H1 (cell line): ENCODE data around the gene TSHZ2. TPM values are rescaled to one million over a fixed set of nuclear protein-coding genes. Genes with fewer than 3 reads are reported as not detected.

Experiments
- CTCF ChIA-PET: fragments of 300-600 bp; sonication (Branson Sonifier 250); formaldehyde crosslinking; loops from one replicate; lab custom pipeline; 2021; ENCODE audit not compliant: partially characterized antibody; lab: Charles Lee
- POLR2A ChIA-PET: fragments of 300-600 bp; sonication (Branson Sonifier 250); formaldehyde crosslinking; loops from one replicate; lab custom pipeline; 2021; ENCODE audit warnings: inconsistent platforms; ENCODE audit not compliant: partially characterized antibody; lab: Charles Lee
- DNase-seq, 2 experiments: peaks; one replicate each; pipeline versions ENCODE4 v3.0.0 to v3.0.0-alpha.2; 2010 to 2022; ENCODE audit warnings: low spot score in 2 of 2, low read depth in 1 of 2, mixed read lengths in 1 of 2
- FAIRE-seq: peaks from 2 replicates; lab custom pipeline; 2011; peaks lifted over from hg19 to GRCh38; lab: Jason Lieb, UNC
- H2AFZ ChIP-seq: 2 replicates; pipeline ENCODE4 v1.8.1; 2012; ENCODE audit warnings: low read length, inconsistent platforms
- H2AK5ac ChIP-seq: 2 replicates; pipeline ENCODE4 v1.6.1; 2013; ENCODE audit warnings: low read depth, low read length
- H2BK120ac ChIP-seq: replicated peaks from 2 replicates; pipeline ENCODE3; 2013; ENCODE audit warnings: low read depth, low read length, inconsistent platforms
- H2BK12ac ChIP-seq: 2 replicates; pipeline ENCODE4 v1.6.1; 2013; ENCODE audit warnings: low read depth, low read length
- H2BK15ac ChIP-seq: 2 replicates; pipeline ENCODE4 v1.6.1; 2013; ENCODE audit warnings: low read length
- H2BK20ac ChIP-seq: 2 replicates; pipeline ENCODE4 v1.6.1; 2013; ENCODE audit warnings: low read length
- H2BK5ac ChIP-seq: 2 replicates; pipeline ENCODE4 v1.6.1; 2013; ENCODE audit warnings: low read depth, low read length
- H3K14ac ChIP-seq: 2 replicates; pipeline ENCODE4 v1.6.1; 2013; ENCODE audit warnings: inconsistent platforms; ENCODE audit not compliant: insufficient read length
- H3K18ac ChIP-seq: 2 replicates; pipeline ENCODE4 v1.6.1; 2013; ENCODE audit warnings: low read length; ENCODE audit errors: extremely low read depth
- H3K23ac ChIP-seq: 2 replicates; pipeline ENCODE4 v1.6.1; 2013; ENCODE audit warnings: inconsistent platforms; ENCODE audit not compliant: insufficient read length
- H3K23me2 ChIP-seq: 2 replicates; pipeline ENCODE4 v1.6.1; 2013; ENCODE audit warnings: low read depth, low read length
- H3K27ac ChIP-seq: 2 replicates; pipeline ENCODE4 v1.6.1; 2011; ENCODE audit warnings: low read depth, low read length, inconsistent platforms
- H3K27me3 ChIP-seq, 4 experiments: replicated peaks in 1 of 4; 1 replicate in 1 of 4; 2 replicates in 3 of 4; pipeline versions ENCODE4 v1.6.1 to v1.8.1; 2011 to 2013; ENCODE audit warnings: low read length in 3 of 4, mild to moderate bottlenecking in 3 of 4, inconsistent platforms in 2 of 4, mixed read lengths in 2 of 4, moderate library complexity in 1 of 4; ENCODE audit not compliant: control insufficient read depth in 3 of 4, insufficient read depth in 3 of 4; ENCODE audit errors: extremely low read depth in 1 of 4
- H3K36me3 ChIP-seq, 4 experiments: 2 replicates each; pipeline versions ENCODE4 v1.6.1 to v1.8.1; 2011 to 2013; ENCODE audit warnings: mild to moderate bottlenecking in 4 of 4, low read length in 3 of 4, moderate library complexity in 2 of 4, control low read depth in 1 of 4, inconsistent platforms in 1 of 4; ENCODE audit not compliant: insufficient read depth in 4 of 4, control insufficient read depth in 2 of 4
- H3K4ac ChIP-seq: replicated peaks from 2 replicates; pipeline ENCODE3; 2013; ENCODE audit warnings: low read length, low read depth, mixed read lengths, inconsistent platforms; ENCODE audit not compliant: insufficient read length
- H3K4me1 ChIP-seq, 4 experiments: replicated peaks in 1 of 4; 1 replicate in 1 of 4; 2 replicates in 3 of 4; pipeline versions ENCODE4 v1.6.1 to v1.8.1; 2011 to 2013; ENCODE audit warnings: low read length in 3 of 4, inconsistent platforms in 2 of 4, mixed read lengths in 1 of 4; ENCODE audit not compliant: insufficient read depth in 4 of 4, control insufficient read depth in 3 of 4
- H3K4me2 ChIP-seq, 2 experiments: 2 replicates each; pipeline versions ENCODE4 v1.6.1 to v1.8.1; 2011 to 2013; ENCODE audit warnings: low read depth in 2 of 2, low read length in 2 of 2, control low read depth in 1 of 2, inconsistent platforms in 1 of 2, mild to moderate bottlenecking in 1 of 2; ENCODE audit not compliant: insufficient read depth in 1 of 2
- H3K4me3 ChIP-seq, 4 experiments: fragments of 200-600, 300-600 bp in 1 of 4; sonication (generic), shearing (Covaris generic), sonication (Bioruptor Twin) in 1 of 4; 2 replicates each; pipeline versions ENCODE4 v1.5.1 to v1.8.1; 2011 to 2016; ENCODE audit warnings: low read length in 4 of 4, low read depth in 3 of 4, control low read depth in 2 of 4, inconsistent platforms in 2 of 4, mild to moderate bottlenecking in 2 of 4, mixed read lengths in 1 of 4, moderate library complexity in 1 of 4; ENCODE audit not compliant: insufficient read depth in 2 of 4; ENCODE audit errors: extremely low read depth in 1 of 4
- H3K56ac ChIP-seq: replicated peaks from 2 replicates; pipeline ENCODE3; 2013; ENCODE audit warnings: low read depth, mild to moderate bottlenecking, mixed read lengths, low read length, inconsistent platforms; ENCODE audit not compliant: insufficient read length
- H3K79me1 ChIP-seq: 2 replicates; pipeline ENCODE4 v1.6.1; 2013; ENCODE audit warnings: low read depth, low read length, control low read depth
- H3K79me2 ChIP-seq, 2 experiments: 2 replicates each; pipeline versions ENCODE4 v1.6.1 to v1.8.1; 2012 to 2013; ENCODE audit warnings: low read length in 2 of 2, mild to moderate bottlenecking in 2 of 2, inconsistent platforms in 1 of 2; ENCODE audit not compliant: insufficient read depth in 2 of 2, control insufficient read depth in 1 of 2
- H3K9ac ChIP-seq, 4 experiments: replicated peaks in 1 of 4; 1 replicate in 1 of 4; 2 replicates in 3 of 4; pipeline versions ENCODE4 v1.6.1 to v1.8.1; 2011 to 2013; ENCODE audit warnings: low read depth in 3 of 4, low read length in 3 of 4, control low read depth in 2 of 4, mild to moderate bottlenecking in 2 of 4, moderate library complexity in 2 of 4, inconsistent platforms in 1 of 4; ENCODE audit errors: extremely low read depth in 1 of 4
- H3K9me3 ChIP-seq, 2 experiments: 2 replicates each; pipeline versions ENCODE4 v1.6.1 to v1.8.1; 2012 to 2013; ENCODE audit warnings: mild to moderate bottlenecking in 2 of 2, moderate library complexity in 2 of 2, control low read depth in 1 of 2, inconsistent platforms in 1 of 2, low read depth in 1 of 2, low read length in 1 of 2, mixed read lengths in 1 of 2; ENCODE audit not compliant: insufficient read depth in 2 of 2
- H4K20me1 ChIP-seq, 2 experiments: replicated peaks in 1 of 2; 2 replicates each; pipeline versions ENCODE3 to v1.8.1; 2011 to 2013; ENCODE audit warnings: inconsistent platforms in 2 of 2, low read length in 2 of 2, mild to moderate bottlenecking in 1 of 2; ENCODE audit not compliant: insufficient read depth in 2 of 2, control insufficient read depth in 1 of 2
- H4K5ac ChIP-seq: 2 replicates; pipeline ENCODE4 v1.6.1; 2013; ENCODE audit warnings: low read length, low read depth, mixed read lengths, inconsistent platforms; ENCODE audit not compliant: insufficient read length
- H4K8ac ChIP-seq: 2 replicates; pipeline ENCODE4 v1.8.0; 2013; ENCODE audit warnings: mild to moderate bottlenecking, moderate library complexity, low read length, inconsistent platforms; ENCODE audit not compliant: insufficient read depth; ENCODE audit errors: extremely low read depth
- H4K91ac ChIP-seq: replicated peaks from 2 replicates; pipeline ENCODE3; 2013; ENCODE audit warnings: low read length, mixed read lengths, inconsistent platforms; ENCODE audit not compliant: insufficient read length
- BCL11A ChIP-seq, 2 experiments: IDR thresholded peaks; one replicate each; pipeline ENCODE4 v1.6.1; 2011; ENCODE audit warnings: low read depth in 2 of 2, low read length in 2 of 2, mild to moderate bottlenecking in 2 of 2
- CBX8 ChIP-seq: fragments of 300-800, 300-1000 bp; sonication (generic); IDR thresholded peaks from 2 replicates; pipeline ENCODE4 v1.7.1; 2016; ENCODE audit warnings: low read depth, low read length, borderline replicate concordance
- JUND ChIP-seq: IDR thresholded peaks from 2 replicates; pipeline ENCODE4 v1.6.1; 2011; ENCODE audit warnings: mild to moderate bottlenecking, improper control_type of control experiment, low read length
- NRF1 ChIP-seq: IDR thresholded peaks from 2 replicates; pipeline ENCODE4 v1.6.1; 2011; ENCODE audit warnings: mild to moderate bottlenecking, low read depth, low read length, improper control_type of control experiment
- POU5F1 ChIP-seq: IDR thresholded peaks from 2 replicates; pipeline ENCODE4 v1.6.1; 2011; ENCODE audit warnings: low read depth, mild to moderate bottlenecking, low read length, moderate library complexity
- SIN3A ChIP-seq, 2 experiments: IDR thresholded peaks in 1 of 2; conservative IDR thresholded peaks in 1 of 2; 2 replicates each; pipeline ENCODE4 v1.6.1; 2011 to 2012; ENCODE audit warnings: low read length in 2 of 2, improper control_type of control experiment in 1 of 2, low read depth in 1 of 2, mild to moderate bottlenecking in 1 of 2
- SP4 ChIP-seq: IDR thresholded peaks from 2 replicates; pipeline ENCODE4 v1.6.1; 2012; ENCODE audit warnings: low read length, inconsistent platforms
- WGBS, 2 experiments: shearing (Covaris generic) in 1 of 2; methylation state at CpG; one replicate each; pipeline versions ENCODE4 v1.1.6 to v1.1.7; 2013 to 2015; ENCODE audit warnings: low lambda C conversion rate in 2 of 2, mixed read lengths in 2 of 2, inconsistent platforms in 1 of 2, low coverage in 1 of 2, missing lambda C conversion rate in 1 of 2; ENCODE audit not compliant: insufficient replicate concordance in 2 of 2, insufficient coverage in 1 of 2, insufficient read length in 1 of 2; ENCODE audit errors: extremely low coverage in 1 of 2, missing lambda C conversion rate in 1 of 2; 5-methylcytosine and 5-hydroxymethylcytosine counted together
- polyA plus RNA-seq, 7 experiments: library from polyadenylated mRNA; depleted of rRNA in 3 of 7; stranded (reverse) in 5 of 7; unstranded in 2 of 7; fragments of >200 nt in 5 of 7; fragments of 200-250 nt in 2 of 7; gene quantifications; 1 replicate in 5 of 7; 2 replicates in 1 of 7; 4 replicates in 1 of 7; pipeline versions ENCODE4 v1.2.1 to v1.2.3, GENCODE V29; 2011 to 2013; ENCODE audit warnings: missing spikeins in 2 of 7, mixed read lengths in 2 of 7
- total RNA-seq: library from RNA; stranded (reverse); fragmentation: NEBNext Ultra II Directional; extraction: Animal tissue kit (Norgen Biotek cat#: 25700); gene quantifications from 2 replicates; pipeline ENCODE4 v1.2.1, GENCODE V29; 2021

Gene TSHZ2
- total and polyA plus RNA-seq, 2 of the 8 experiments (the other 6 are each of a cell fraction or from before 2014, with no cell fraction given) = 0.14 to 0.30 TPM

- no peak overlapping the region for H2BK120ac ChIP-seq
These were observed 6.8 kb upstream of the TSHZ2 start for GRCh38 chr20:52965380-52965779.

More at GRCh38 chr20:52965380-52965779, 6.8 kb upstream of the TSHZ2 start:
- Histone ChIP-seq H3K9ac (no peak overlapping the region), H3K79me2 (no peaks in the 10 kb centered on the region), H4K20me1 (no peaks in the 10 kb centered on the region), H3K36me3 (no peaks in the 10 kb centered on the region), H3K23me2 (no peaks in the 10 kb centered on the region), H2BK5ac (no peak overlapping the region), H2AK5ac (no peak overlapping the region), H3K9me3 (no peaks in the 10 kb centered on the region), H3K23ac (no peak overlapping the region), H3K14ac (no peak overlapping the region), H3K4me1 (peaks cover 0 to 3% (median 1%) of the 10 kb centered on the region in 4 experiments; a peak in 1 of 7 replicates), H3K4me2 (no peak overlapping the region), H3K79me1 (no peaks in the 10 kb centered on the region), H4K5ac (no peak overlapping the region), H2BK15ac (no peak overlapping the region), H2AFZ (no peak overlapping the region), H3K18ac (no peak overlapping the region)
- ChIA-PET POLR2A (no interaction called here), CTCF (no interaction called here)
- FAIRE-seq (no peak), DNase-seq (no peak)
- no peak for TF ChIP-seq NRF1
- no peak for TF ChIP-seq JUND
- TF ChIP-seq SIN3A (conservative IDR thresholded peaks at IDR 0.05 in 1 of 2, IDR thresholded peaks at IDR 0.05 in 1 of 2; ENCODE audit: low read depth in 1 of 2, low read length in 2 of 2) = no peak
- no peak for TF ChIP-seq SP4
- TF ChIP-seq POU5F1 = no peak
- no peak for TF ChIP-seq BCL11A (IDR thresholded peaks at IDR 0.05; ENCODE audit: low read depth in 2 of 2, low read length in 2 of 2)
- TF ChIP-seq CBX8 = no peak
- TF ChIP-seq, all 59 proteins: peak for 0
- H3K27ac ChIP-seq = no peak overlapping the region
- WGBS, 2 experiments = 100% methylated on average over 1 of the region's 1 CpG; no CpG with 5 or more reads in 1 of the 2 experiments
- H4K8ac ChIP-seq = no peak overlapping the region
- no peak overlapping the region for H2BK20ac ChIP-seq
- H3K4me3 ChIP-seq = no peak overlapping the region
- H3K56ac ChIP-seq = no peak overlapping the region
- H4K91ac ChIP-seq = no peak overlapping the region
- H3K4ac ChIP-seq = no peak overlapping the region
- no peak overlapping the region for H2BK12ac ChIP-seq
- no peaks in the 10 kb centered on the region for H3K27me3 ChIP-seq
